Astrocyte (in vitro differentiated cells and primary cell): ENCODE results near the gene CDON. TPM values are rescaled to one million over a fixed set of nuclear protein-coding genes. Genes with fewer than 3 reads are reported as not detected.

Experiments used
- DNase-seq: peaks from one replicate; pipeline ENCODE4 v3.0.0-alpha.2; 2010; ENCODE audit warnings: low read depth
- FAIRE-seq: peaks from 2 replicates; lab custom pipeline; 2011; peaks lifted over from hg19 to GRCh38; lab: Jason Lieb, UNC
- H2AFZ ChIP-seq: 2 replicates; pipeline ENCODE4 v1.6.0; 2012; ENCODE audit warnings: low read depth, low read length, inconsistent platforms
- H3K27ac ChIP-seq: 2 replicates; pipeline ENCODE4 v1.5.1; 2011; ENCODE audit warnings: low read depth, low read length, inconsistent platforms
- H3K27me3 ChIP-seq: 2 replicates; pipeline ENCODE4 v1.6.0; 2011; ENCODE audit warnings: low read length, inconsistent platforms; ENCODE audit not compliant: insufficient read depth
- H3K36me3 ChIP-seq: 2 replicates; pipeline ENCODE4 v1.5.1; 2011; ENCODE audit warnings: low read length, inconsistent platforms; ENCODE audit not compliant: insufficient read depth
- H3K4me1 ChIP-seq: 2 replicates; pipeline ENCODE4 v1.5.1; 2011; ENCODE audit warnings: low read length, inconsistent platforms; ENCODE audit not compliant: insufficient read depth
- H3K4me2 ChIP-seq: 2 replicates; pipeline ENCODE4 v1.6.0; 2012; ENCODE audit warnings: low read length, inconsistent platforms
- H3K4me3 ChIP-seq: 2 replicates; pipeline ENCODE4 v1.5.1; 2011; ENCODE audit warnings: low read depth, mild to moderate bottlenecking, low read length, inconsistent platforms; ENCODE audit not compliant: insufficient read depth
- H3K79me2 ChIP-seq: 2 replicates; pipeline ENCODE4 v1.6.0; 2012; ENCODE audit warnings: mild to moderate bottlenecking, low read length, inconsistent platforms; ENCODE audit not compliant: insufficient read depth
- H3K9ac ChIP-seq: 2 replicates; pipeline ENCODE4 v1.6.0; 2012; ENCODE audit warnings: mild to moderate bottlenecking, low read length, inconsistent platforms
- H3K9me3 ChIP-seq: 2 replicates; pipeline ENCODE4 v1.5.1; 2012; ENCODE audit warnings: low read depth, mild to moderate bottlenecking, low read length, inconsistent platforms; ENCODE audit not compliant: insufficient read depth
- H4K20me1 ChIP-seq: 2 replicates; pipeline ENCODE4 v1.6.0; 2012; ENCODE audit warnings: low read length, inconsistent platforms; ENCODE audit not compliant: insufficient read depth
- H3K27ac Mint-ChIP-seq: one replicate; pipeline ENCODE4 v1.8.0; 2021; ENCODE audit warnings: mild to moderate bottlenecking, mixed read lengths; ENCODE audit not compliant: unreplicated experiment
- H3K27me3 Mint-ChIP-seq: one replicate; pipeline ENCODE4 v1.8.0; 2021; ENCODE audit warnings: low read depth, mixed read lengths; ENCODE audit not compliant: unreplicated experiment
- H3K36me3 Mint-ChIP-seq: one replicate; pipeline ENCODE4 v1.8.0; 2021; ENCODE audit warnings: low read depth, mixed read lengths; ENCODE audit not compliant: unreplicated experiment
- H3K4me1 Mint-ChIP-seq: one replicate; pipeline ENCODE4 v1.8.0; 2021; ENCODE audit warnings: low read depth, mixed read lengths; ENCODE audit not compliant: unreplicated experiment
- H3K4me3 Mint-ChIP-seq: one replicate; pipeline ENCODE4 v1.8.0; 2021; ENCODE audit warnings: mild to moderate bottlenecking, moderate library complexity, mixed read lengths; ENCODE audit not compliant: unreplicated experiment
- H3K9me3 Mint-ChIP-seq: one replicate; pipeline ENCODE4 v1.8.0; 2021; ENCODE audit warnings: mild to moderate bottlenecking, mixed read lengths; ENCODE audit not compliant: unreplicated experiment
- CTCF ChIP-seq: IDR thresholded peaks from 2 replicates; pipeline ENCODE4 v1.5.1; 2011; ENCODE audit warnings: low read depth, mild to moderate bottlenecking, inconsistent platforms, low read length, moderate library complexity; ENCODE audit not compliant: insufficient read depth
- EZH2 ChIP-seq: IDR thresholded peaks from 2 replicates; pipeline ENCODE4 v1.6.1; 2012; ENCODE audit warnings: mild to moderate bottlenecking, low read length, inconsistent platforms; ENCODE audit not compliant: insufficient read depth
- total RNA-seq: library from RNA; stranded (reverse); gene quantifications from 2 replicates; pipeline ENCODE4 v1.2.1, GENCODE V29; 2021

The CDON gene
- total RNA-seq, 1 donor from 2014 or later, result 15.5 TPM

- H3K9me3 ChIP-seq, result no peaks in the 10 kb centered on the region
- H3K9me3 Mint-ChIP-seq, result no peaks in the 10 kb centered on the region
- H3K4me2 ChIP-seq, result no peak overlapping the region
- no peak for DNase-seq
- H3K4me1 ChIP-seq, result no peaks in the 10 kb centered on the region
- no peaks in the 10 kb centered on the region for H3K79me2 ChIP-seq
- no peak overlapping the region for H3K4me3 ChIP-seq
- TF ChIP-seq CTCF, result no peak
- TF ChIP-seq EZH2, result no peak
- H3K9ac ChIP-seq, result no peak overlapping the region
- H3K27me3 ChIP-seq, result peaks cover 11% of the 10 kb centered on the region
- H3K36me3 Mint-ChIP-seq, result no peaks in the 10 kb centered on the region
- H3K36me3 ChIP-seq, result no peaks in the 10 kb centered on the region
- no peaks in the 10 kb centered on the region for H4K20me1 ChIP-seq
- no peak overlapping the region for H3K27ac ChIP-seq
- peaks cover 43% of the 10 kb centered on the region for H3K27me3 Mint-ChIP-seq
- H3K4me1 Mint-ChIP-seq, result peaks cover 6% of the 10 kb centered on the region
- FAIRE-seq, result no peak
- H3K4me3 Mint-ChIP-seq, result no peak overlapping the region
- H2AFZ ChIP-seq, result no peak overlapping the region
- no peak overlapping the region for H3K27ac Mint-ChIP-seq
Observed at GRCh38 chr11:125930076-125930450, 132.6 kb downstream of the CDON start.

- no peak overlapping the region for H3K9ac ChIP-seq
- no peaks in the 10 kb centered on the region for H4K20me1 ChIP-seq
- Mint-ChIP-seq H3K27ac (no peak overlapping the region), H3K27me3 (peaks cover 43% of the 10 kb centered on the region), H3K36me3 (no peaks in the 10 kb centered on the region), H3K9me3 (no peaks in the 10 kb centered on the region), H3K4me3 (no peak overlapping the region), H3K4me1 (peaks cover 6% of the 10 kb centered on the region)
- H3K4me3 ChIP-seq, result no peak overlapping the region
- TF ChIP-seq EZH2 (no peak), CTCF (no peak)
- H3K36me3 ChIP-seq, result no peaks in the 10 kb centered on the region
- no peak overlapping the region for H3K27ac ChIP-seq
- peaks cover 11% of the 10 kb centered on the region for H3K27me3 ChIP-seq
- no peaks in the 10 kb centered on the region for H3K79me2 ChIP-seq
- no peaks in the 10 kb centered on the region for H3K9me3 ChIP-seq
- H3K4me2 ChIP-seq, result no peak overlapping the region
- no peak for DNase-seq
- H3K4me1 ChIP-seq, result no peaks in the 10 kb centered on the region
- no peak overlapping the region for H2AFZ ChIP-seq
- no peak for FAIRE-seq
Observed at GRCh38 chr11:125929445-125930075, 133.1 kb downstream of the CDON start.

GRCh38 chr11:125926682-125927081 is 136.0 kb downstream of the CDON start:
- DNase-seq (no peak), FAIRE-seq (no peak)
- Histone ChIP-seq H4K20me1 (no peaks in the 10 kb centered on the region), H3K4me2 (no peak overlapping the region), H3K4me3 (no peak overlapping the region), H3K27me3 (peaks cover 8% of the 10 kb centered on the region), H3K9ac (no peak overlapping the region), H2AFZ (no peak overlapping the region), H3K27ac (no peak overlapping the region), H3K4me1 (no peaks in the 10 kb centered on the region), H3K36me3 (no peaks in the 10 kb centered on the region), H3K79me2 (no peaks in the 10 kb centered on the region), H3K9me3 (no peaks in the 10 kb centered on the region)
- no peaks in the 10 kb centered on the region for H3K9me3 Mint-ChIP-seq
- no peak overlapping the region for H3K4me3 Mint-ChIP-seq
- H3K36me3 Mint-ChIP-seq, result no peaks in the 10 kb centered on the region
- TF ChIP-seq EZH2, result no peak
- no peak for TF ChIP-seq CTCF
- peaks cover 4% of the 10 kb centered on the region for H3K4me1 Mint-ChIP-seq
- H3K27ac Mint-ChIP-seq, result no peak overlapping the region
- peaks cover 26% of the 10 kb centered on the region for H3K27me3 Mint-ChIP-seq
